ENCODE data around the gene HSD3B7.

Gene HSD3B7

DNA sequence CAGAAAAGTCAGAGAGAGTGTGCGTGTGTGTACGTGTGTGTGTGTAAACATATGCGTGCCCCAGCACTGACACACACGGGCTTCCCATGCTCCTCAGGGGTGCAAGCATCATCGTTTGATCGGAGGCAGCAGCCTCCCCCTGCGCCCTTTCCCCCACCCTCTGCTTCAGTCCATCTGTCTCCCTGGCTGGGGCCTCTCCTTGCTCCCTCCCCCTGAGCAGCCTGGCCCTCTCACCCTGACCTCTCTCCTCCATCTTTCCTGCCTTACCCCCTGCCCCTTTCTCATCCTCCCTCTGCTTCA, 21.0 kb downstream of the HSD3B7 start:
- Histone ChIP-seq H3K4me2 (no peak overlapping the region), H3K9ac (no peak overlapping the region), H3K36me3 (ENCODE audit: insufficient read depth) (no peaks in the 10 kb centered on the region), H3K27me3 (ENCODE audit: insufficient read depth, low read depth) (peaks cover 54% of the 10 kb centered on the region), H3K4me1 (ENCODE audit: low read depth, poor library complexity, severe bottlenecking) (no peaks in the 10 kb centered on the region), H4K20me1 (ENCODE audit: insufficient read depth) (no peaks in the 10 kb centered on the region), H3K79me2 (ENCODE audit: insufficient read depth, low read depth) (no peaks in the 10 kb centered on the region), H2AFZ (ENCODE audit: low read depth) (no peak overlapping the region), H3K4me3 (IDR thresholded peaks at IDR 0.05; ENCODE audit: insufficient read depth, low read depth, low read length) (no peak overlapping the region), H3K27ac (no peak overlapping the region)
- TF ChIP-seq, protein P1, sequence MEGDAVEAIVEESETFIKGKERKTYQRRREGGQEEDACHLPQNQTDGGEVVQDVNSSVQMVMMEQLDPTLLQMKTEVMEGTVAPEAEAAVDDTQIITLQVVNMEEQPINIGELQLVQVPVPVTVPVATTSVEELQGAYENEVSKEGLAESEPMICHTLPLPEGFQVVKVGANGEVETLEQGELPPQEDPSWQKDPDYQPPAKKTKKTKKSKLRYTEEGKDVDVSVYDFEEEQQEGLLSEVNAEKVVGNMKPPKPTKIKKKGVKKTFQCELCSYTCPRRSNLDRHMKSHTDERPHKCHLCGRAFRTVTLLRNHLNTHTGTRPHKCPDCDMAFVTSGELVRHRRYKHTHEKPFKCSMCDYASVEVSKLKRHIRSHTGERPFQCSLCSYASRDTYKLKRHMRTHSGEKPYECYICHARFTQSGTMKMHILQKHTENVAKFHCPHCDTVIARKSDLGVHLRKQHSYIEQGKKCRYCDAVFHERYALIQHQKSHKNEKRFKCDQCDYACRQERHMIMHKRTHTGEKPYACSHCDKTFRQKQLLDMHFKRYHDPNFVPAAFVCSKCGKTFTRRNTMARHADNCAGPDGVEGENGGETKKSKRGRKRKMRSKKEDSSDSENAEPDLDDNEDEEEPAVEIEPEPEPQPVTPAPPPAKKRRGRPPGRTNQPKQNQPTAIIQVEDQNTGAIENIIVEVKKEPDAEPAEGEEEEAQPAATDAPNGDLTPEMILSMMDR (conservative IDR thresholded peaks at IDR 0.05; ENCODE audit: low read depth, low read length), result no peak

- Histone ChIP-seq H4K20me1 (ENCODE audit: insufficient read depth) (no peaks in the 10 kb centered on the region), H3K9ac (no peak overlapping the region), H3K4me3 (IDR thresholded peaks at IDR 0.05; ENCODE audit: insufficient read depth, low read depth, low read length) (no peak overlapping the region), H3K4me2 (no peak overlapping the region), H3K27ac (no peak overlapping the region), H3K79me2 (ENCODE audit: insufficient read depth, low read depth) (no peaks in the 10 kb centered on the region), H2AFZ (ENCODE audit: low read depth) (no peak overlapping the region), H3K4me1 (ENCODE audit: low read depth, poor library complexity, severe bottlenecking) (no peaks in the 10 kb centered on the region), H3K36me3 (ENCODE audit: insufficient read depth) (no peaks in the 10 kb centered on the region), H3K27me3 (ENCODE audit: insufficient read depth, low read depth) (peaks cover 60% of the 10 kb centered on the region)
- TF ChIP-seq, protein P1 (conservative IDR thresholded peaks at IDR 0.05; ENCODE audit: low read depth, low read length), result no peak
These were observed 21.6 kb downstream of the HSD3B7 start for GRCh38 chr16:31006589-31006988.

DNA sequence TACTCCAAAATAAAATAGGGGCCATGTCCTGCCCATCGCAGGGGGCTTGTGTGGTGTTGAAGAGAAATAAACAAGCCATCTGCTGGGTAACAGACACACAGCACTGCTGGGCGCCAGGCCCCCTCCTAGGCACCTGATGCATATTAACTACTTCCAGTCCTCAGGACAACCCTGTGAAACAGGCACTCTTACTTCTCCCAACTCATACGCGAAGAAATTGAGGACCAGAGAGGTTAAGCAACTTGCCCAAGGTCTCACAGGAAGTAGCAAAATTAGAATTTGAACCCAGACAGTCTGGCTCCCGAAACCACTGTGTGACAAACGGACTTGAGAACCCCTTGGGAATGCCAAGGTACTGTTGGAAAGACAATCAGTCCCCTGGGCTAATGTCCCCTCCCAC, 22.7 kb downstream of the HSD3B7 start:
- Histone ChIP-seq H2AFZ (ENCODE audit: low read depth) (no peak overlapping the region), H3K4me1 (ENCODE audit: low read depth, poor library complexity, severe bottlenecking) (no peaks in the 10 kb centered on the region), H3K4me2 (no peak overlapping the region), H3K9ac (no peak overlapping the region), H3K27me3 (ENCODE audit: insufficient read depth, low read depth) (peaks cover 68% of the 10 kb centered on the region), H3K27ac (no peak overlapping the region), H3K36me3 (ENCODE audit: insufficient read depth) (no peaks in the 10 kb centered on the region), H4K20me1 (ENCODE audit: insufficient read depth) (no peaks in the 10 kb centered on the region), H3K79me2 (ENCODE audit: insufficient read depth, low read depth) (no peaks in the 10 kb centered on the region), H3K4me3 (IDR thresholded peaks at IDR 0.05; ENCODE audit: insufficient read depth, low read depth, low read length) (no peak overlapping the region)
- TF ChIP-seq, protein P1 (conservative IDR thresholded peaks at IDR 0.05; ENCODE audit: low read depth, low read length), result no peak

DNA sequence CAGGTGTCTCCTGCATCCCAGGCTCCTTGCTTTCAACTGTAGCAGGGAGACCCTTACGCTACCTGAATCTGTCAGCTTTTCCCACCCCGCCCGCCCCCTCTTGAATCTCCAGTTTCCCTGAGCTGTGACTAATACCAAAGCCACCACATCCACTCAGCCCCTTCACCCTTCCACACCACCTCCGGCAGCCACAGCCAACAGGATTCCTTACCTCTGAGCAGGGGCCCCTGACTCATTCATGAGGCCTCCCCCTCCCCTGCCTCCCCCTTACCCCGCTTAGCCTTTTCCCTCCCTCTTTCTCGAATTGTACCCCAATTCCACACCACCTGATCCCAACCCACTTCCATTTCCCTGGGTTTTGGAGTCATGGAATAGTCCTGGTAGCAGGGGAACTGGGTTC, 23.1 kb downstream of the HSD3B7 start:
- H3K27ac ChIP-seq, result no peak overlapping the region
- H3K79me2 ChIP-seq (ENCODE audit: insufficient read depth, low read depth), result no peaks in the 10 kb centered on the region
- H3K36me3 ChIP-seq (ENCODE audit: insufficient read depth), result no peaks in the 10 kb centered on the region
- no peak overlapping the region for H2AFZ ChIP-seq (ENCODE audit: low read depth)
- TF ChIP-seq, protein P1 (conservative IDR thresholded peaks at IDR 0.05; ENCODE audit: low read depth, low read length), result no peak
- no peaks in the 10 kb centered on the region for H4K20me1 ChIP-seq (ENCODE audit: insufficient read depth)
- H3K4me1 ChIP-seq (ENCODE audit: low read depth, poor library complexity, severe bottlenecking), result no peaks in the 10 kb centered on the region
- no peak overlapping the region for H3K4me3 ChIP-seq (IDR thresholded peaks at IDR 0.05; ENCODE audit: insufficient read depth, low read depth, low read length)
- no peak overlapping the region for H3K9ac ChIP-seq
- H3K27me3 ChIP-seq (ENCODE audit: insufficient read depth, low read depth), result peaks cover 67% of the 10 kb centered on the region
- no peak overlapping the region for H3K4me2 ChIP-seq

DNA sequence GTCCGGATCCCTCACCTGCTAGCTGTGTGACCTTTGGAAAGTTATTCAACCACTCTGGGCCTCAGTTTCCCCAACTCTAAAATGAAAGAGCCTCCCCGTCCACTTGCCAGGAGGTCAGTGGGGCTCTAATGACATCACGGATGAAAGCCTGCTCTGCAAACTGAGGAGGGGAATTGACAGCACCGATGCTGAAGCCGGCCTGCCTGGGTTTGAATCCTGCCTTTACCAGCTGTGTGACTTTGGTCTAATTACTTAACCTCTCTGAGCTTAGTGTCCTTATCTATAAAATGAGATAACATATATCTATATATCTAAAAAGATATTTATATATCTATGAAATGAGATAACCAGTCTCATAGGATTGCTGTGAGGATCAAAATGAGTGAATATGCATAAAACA, 23.5 kb downstream of the HSD3B7 start:
- Histone ChIP-seq H3K79me2 (ENCODE audit: insufficient read depth, low read depth) (no peaks in the 10 kb centered on the region), H3K27me3 (ENCODE audit: insufficient read depth, low read depth) (peaks cover 66% of the 10 kb centered on the region), H3K4me3 (IDR thresholded peaks at IDR 0.05; ENCODE audit: insufficient read depth, low read depth, low read length) (no peak overlapping the region), H3K4me1 (ENCODE audit: low read depth, poor library complexity, severe bottlenecking) (no peaks in the 10 kb centered on the region), H2AFZ (ENCODE audit: low read depth) (no peak overlapping the region), H3K27ac (no peak overlapping the region), H3K9ac (no peak overlapping the region), H3K4me2 (no peak overlapping the region), H4K20me1 (ENCODE audit: insufficient read depth) (no peaks in the 10 kb centered on the region), H3K36me3 (ENCODE audit: insufficient read depth) (no peaks in the 10 kb centered on the region)
- TF ChIP-seq, protein P1 (conservative IDR thresholded peaks at IDR 0.05; ENCODE audit: low read depth, low read length), result no peak

Measured in KMS-11 (cell line).